Fibroblast of skin of abdomen (primary cell): ENCODE measurements around the gene NSMCE1.

ENCODE experiments used
- DNase-seq: peaks from one replicate; pipeline ENCODE4 v3.0.0-alpha.2; 2013

Gene NSMCE1

DNA sequence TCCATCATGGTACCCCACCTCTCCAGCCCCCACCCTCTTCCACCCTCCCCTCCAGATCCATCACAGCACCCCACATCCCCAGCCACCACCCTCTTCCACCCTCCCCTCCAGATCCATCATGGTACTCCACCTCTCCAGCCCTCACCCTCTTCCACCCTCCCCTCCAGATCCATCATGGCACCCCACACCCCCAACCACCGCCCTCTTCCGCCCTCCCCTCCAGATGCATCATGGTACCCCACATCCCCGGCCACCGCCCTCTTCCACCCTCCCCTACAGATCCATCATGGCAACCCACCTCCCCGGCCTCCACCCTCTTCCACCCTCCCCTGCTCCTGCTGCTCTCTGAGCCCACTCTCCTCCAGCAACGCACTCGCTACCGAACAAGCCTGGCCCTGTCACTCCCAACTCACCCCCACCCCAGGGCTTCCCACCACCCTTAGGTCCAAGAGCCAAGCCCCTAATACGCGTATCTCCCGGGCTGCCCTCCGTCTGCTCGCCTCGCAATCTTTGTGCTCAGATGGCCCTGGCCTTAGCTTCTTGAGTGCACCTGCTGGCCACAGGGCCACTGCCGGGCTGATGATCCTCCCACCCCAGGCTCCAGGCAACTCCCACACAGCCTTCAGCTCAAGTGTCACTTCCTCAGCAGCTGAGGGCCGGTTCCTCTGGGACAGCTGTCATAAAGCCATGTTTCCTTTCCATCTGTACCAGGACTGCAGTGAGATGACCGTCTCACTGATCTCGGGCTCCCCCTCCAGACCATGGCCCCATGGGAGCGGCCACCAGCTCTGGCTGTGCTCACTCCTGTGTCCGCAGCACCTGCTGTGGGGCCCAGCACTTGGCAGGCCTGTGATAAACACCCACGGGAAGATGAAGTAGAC, 39.7 kb downstream of the NSMCE1 start:
- DNase-seq: no peak

DNA sequence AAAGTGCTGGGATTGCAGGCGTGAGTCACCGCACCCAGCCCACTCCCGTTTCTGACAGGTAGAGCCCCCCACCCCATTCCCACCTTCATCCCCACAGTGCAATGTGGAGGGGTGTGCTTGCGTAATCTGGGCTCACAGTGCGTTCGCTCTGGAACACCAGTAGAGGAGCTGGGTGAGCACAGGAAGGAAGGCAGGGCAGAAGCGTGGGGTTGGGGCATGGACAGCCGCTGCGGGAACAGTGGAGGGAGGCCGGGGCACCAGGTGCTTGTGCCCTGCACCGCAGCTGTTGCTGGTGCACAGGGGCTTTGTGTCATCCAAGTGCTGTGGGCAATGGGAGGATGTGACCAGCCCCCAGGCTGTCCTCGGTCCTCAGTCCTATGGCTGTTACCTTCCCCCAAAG, 40.5 kb downstream of the NSMCE1 start:
- DNase-seq: no peak

DNA sequence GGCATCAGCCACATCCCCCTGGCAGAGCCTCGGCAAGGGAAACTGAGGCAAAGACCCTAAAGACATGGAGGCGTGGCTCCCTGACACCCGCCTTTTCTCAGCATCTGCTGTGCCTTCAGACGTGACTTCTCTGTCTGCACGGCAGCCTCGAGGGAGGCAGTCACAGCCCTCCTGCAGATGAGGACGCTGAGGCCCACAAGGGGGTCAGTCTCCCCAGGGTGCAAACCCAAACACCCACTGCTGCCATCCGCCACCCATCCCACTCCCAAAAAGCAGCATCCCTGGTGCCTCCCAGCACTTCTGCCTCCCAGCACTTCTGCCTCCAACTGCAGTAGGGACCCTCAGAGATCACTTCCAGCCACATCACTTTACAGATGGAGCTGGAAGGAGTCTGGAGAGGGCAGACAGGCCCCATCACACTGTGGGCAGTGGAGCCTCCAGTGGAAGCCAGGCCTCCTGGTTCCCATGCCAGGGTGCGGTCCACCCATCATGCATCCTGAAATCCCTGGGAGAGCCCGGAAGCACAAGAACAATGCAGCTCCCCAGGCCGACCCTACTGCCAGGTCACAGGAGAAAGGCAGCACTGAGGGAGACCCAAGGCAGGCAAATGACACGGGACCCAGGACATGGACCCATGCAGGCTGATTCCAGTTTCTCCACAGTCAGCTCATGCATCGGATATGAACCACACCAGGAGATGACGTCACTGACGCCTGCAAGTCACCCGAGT, 41.4 kb downstream of the NSMCE1 start:
- no peak for DNase-seq

DNA sequence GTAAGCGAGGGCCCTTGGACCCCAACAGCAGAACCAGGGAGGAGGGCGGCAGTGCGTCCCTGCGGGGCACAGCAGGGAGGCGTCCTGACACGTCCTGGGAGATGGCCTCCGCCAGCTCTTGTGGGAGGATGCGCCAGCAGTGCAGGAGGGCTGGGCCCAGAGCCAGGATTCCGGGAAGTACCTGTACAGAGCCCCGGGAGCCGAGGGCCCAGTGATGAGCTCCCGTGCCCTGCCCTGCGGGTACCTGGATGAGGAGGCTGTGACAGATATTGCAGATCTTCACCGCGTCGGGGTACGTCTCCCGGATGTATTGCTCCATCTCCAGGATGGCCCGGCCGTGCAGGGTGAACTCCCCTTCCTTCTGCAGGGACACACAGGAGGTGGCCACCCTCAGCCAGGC, 42.1 kb downstream of the NSMCE1 start:
- DNase-seq: no peak

DNA sequence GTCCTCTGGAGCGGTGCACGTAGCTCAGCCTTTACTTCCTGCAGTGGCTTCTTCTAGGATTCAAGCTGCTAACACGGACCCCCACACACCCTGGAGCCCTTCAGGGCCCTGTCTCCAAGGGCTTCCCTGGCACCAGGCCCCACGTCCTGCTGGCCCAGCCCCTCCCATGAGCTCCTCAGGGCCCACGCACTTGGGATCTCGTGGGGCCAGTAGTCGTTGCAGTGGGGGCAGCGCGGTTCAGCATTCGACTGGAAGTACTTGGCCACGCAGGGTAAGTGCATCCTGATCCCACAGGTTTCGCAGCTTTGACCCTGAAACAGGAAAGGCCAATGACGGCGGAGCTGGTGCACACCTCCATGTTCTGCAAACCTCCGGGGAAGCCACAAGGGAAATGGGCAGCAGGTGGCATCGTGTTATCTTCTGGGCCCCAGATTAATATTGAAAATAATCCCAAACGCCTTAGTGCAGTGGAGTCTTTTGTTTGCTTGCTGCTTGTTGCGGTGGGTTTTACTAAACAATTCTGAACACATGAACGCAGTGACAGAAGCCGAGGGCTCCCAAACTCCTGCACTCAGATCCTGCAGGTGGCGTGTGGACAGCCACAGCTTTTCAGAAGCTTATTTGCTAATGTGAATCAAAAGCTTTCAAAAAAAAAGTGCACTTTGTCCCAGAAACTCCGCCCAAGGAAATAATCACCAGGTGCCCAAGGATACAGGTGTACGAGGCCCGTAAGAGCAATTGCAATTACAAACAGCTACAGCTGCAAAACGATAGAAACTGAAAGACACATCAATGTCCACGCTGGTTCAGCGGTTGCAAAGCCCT, 42.8 kb downstream of the NSMCE1 start:
- no peak for DNase-seq

DNA sequence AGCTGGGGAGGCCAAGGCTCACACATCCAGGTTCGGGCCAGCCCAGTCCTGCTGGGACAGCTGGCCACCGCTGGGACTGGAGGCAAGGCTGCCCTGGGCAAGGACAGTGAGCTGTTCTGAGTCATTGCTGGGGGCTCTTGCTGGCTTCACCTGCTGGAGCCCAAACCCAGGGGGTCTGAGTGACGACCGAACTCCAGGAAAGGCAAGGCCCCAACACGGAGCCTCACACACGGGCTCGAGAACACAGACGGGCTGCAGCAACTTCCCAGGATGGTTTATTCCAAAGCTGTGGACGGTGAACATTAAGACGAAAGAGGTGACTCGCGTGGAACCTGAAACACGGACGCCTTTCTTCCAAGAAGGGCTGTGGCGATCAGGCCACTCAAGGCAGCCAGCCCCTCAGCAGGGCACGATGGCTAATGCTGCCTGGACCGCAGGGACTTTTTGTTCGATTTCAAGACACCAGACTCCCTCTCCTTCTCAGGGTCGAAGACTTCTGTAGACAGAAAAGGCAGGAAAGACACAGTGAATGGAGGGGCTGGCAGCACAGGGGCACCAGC, 43.8 kb downstream of the NSMCE1 start:
- DNase-seq: no peak

DNA sequence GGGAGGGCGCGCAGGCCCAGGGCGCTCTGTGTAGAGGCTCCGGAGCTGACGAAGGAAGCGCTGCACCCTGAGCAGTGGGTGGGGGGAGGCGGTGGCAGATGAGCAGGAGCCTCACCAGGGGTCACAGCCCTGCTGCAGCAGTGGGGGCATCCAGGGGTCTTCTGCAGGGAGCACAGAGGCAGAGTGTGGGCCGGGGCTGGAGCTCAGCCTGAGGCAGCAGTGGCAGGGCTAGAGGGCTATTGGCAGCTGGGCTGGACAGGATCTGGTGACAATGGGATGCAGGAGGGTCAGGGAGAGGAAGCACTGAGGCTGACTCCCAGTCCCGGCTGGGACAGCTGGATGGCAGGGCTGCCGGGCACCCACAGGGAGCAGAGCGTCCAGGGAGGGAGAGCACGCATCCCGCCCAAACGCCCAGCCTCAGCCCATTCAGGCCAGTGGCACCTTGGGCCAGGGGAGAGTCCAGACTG, 44.3 kb downstream of the NSMCE1 start:
- no peak for DNase-seq

DNA sequence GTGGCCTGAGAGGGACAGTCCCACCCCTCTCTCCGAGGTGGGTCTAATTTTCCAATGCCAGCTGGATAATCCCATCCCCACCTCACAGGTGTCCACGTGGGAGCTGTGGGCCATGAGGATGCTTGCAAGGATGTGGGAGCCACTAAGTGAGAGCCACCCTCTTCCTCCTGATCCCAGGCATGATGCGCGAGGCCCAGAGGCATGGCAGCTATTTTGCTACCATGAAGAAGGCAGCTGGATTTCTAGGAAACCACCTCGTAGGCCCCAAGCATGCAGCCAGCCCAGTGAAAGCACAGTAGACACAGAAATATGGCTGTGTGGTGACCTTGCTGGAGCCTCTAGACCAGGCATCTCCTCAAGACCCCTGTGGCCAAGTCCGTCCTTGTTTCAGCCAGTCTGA, 44.9 kb downstream of the NSMCE1 start:
- no peak for DNase-seq

DNA sequence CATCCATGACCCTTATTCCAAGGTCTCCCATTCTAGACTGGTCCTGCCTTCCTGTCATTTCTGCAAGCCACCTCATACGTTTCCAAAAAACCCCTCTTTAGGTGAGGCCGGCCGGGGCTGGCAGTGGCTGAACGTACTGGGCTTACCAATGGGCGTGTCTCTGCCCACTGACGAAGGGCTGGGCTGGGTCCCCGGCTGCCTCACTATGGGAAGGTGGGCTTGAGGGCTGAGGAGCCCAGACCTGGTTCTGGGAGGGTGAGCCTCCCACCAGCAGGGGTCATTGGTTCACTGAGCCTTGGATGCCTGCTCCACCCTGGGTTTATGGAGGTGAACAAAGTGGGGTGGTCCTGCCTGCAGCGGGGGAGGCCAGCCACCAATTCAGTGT, 45.4 kb downstream of the NSMCE1 start:
- DNase-seq: no peak

DNA sequence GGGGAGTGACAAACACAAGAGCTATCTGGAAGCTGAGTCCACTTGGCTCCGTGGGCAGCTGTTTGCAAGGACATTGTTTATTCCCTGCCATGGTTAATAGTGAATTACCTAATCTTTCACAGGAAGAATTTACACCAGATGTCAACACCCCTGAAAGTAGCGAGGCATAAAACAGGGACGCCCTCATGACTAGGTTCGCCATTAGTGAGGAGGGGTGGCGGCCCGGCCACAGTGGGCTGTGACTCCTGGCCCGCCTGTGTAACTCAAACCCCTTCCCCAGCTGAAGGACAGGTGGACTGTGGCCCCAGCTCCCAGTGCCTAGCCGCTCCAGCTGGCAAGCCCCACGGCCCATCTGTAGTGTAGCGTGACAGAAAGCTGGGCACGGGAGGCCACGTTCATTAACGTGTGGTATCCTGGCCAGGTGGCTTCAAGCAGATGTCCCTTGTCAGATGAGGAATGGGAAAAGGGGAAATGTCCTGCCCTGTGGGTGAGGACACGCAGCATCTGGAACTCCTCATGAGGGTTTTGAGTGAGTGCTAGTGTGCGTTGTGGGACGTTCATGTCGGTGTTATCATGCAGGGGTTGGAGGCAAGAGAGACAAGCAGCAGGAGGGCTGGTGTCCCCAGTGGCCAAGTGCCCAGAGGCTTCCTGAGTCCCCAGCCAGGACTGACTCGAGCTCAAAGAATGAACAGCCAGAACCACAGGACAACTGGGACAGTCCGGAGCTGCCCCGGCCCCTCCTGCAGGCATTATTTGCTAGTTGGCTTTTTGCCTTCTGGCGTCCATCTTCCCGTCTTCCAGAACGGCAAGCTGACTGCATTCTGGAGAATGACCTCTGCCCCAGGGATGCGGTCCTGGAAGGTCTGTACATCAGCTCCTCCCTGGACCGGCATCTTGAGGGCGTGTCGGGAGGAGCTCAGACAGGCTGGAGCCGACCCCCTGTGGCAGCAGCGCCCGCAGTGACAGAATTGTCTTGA, 46.0 kb downstream of the NSMCE1 start:
- DNase-seq: peak; percentile 42

DNA sequence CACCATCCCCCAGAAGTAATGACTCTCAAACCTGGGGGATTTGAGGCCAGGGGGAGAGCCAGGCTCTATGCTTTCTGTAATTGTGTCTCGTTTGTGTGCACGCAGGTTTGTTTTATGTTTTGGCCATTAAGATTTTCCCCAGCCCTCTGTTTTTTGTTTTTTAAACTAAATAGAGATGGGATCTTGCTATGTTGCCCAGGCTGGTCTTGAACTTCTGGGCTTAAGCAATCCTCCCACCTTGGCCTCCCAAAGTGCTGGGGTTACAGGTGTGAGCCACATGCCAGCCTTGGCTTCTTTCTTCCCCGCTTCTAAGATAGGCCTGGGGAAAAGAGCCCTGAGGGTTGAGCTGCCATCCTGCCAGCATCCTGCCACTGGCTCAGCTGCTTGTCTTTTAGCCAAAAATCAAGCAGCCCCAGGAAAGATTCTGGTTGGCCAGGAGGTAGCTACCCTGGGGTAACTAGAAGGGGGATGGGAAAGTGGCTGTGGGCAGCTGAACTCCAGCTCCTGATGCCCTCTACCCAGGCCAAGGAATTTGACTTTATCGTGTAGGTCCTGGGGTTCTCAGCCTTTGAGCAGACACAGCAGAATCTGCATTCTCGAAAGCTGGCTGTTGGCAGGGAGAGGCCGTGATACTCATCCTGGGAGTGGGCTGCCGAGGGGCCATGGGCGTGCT, 46.9 kb downstream of the NSMCE1 start:
- DNase-seq: no peak

DNA sequence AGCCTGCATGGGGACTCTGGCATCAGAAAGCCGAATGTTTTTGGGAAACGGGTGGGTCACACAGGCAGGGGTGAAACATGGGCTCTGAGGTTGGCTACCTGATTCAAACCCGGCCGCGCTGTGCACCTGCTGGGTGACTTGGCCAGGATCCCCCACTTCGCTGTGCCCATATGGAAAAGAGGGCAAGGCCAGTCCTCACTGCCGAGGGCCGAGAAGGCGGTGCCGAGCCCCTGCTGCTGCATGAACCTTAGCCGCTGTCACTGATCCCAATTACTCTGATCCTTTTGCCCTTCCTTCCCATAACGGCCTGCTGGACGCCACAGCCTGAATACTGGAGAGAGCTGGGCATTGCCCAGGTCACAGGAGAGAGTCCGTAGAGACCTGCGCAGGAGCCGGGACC, 47.6 kb downstream of the NSMCE1 start:
- no peak for DNase-seq

DNA sequence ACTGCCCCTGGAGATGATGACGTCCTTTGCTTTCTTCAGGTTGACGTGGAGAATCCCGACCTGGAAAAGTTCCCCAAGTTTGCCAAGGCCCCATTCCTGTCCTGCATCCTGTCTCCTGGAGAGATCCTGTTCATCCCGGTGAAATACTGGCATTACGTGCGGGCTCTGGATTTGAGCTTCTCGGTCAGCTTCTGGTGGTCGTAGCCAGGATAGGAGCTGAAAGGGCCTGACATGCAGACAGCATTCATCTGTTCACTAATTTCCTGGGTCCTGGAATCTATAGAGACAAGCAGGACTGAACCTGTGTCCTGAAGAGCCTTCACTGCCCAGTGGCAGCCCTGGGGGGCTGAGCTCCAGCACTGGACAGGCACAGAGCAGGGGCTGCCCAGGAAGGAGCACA, 48.0 kb downstream of the NSMCE1 start:
- no peak for DNase-seq

DNA sequence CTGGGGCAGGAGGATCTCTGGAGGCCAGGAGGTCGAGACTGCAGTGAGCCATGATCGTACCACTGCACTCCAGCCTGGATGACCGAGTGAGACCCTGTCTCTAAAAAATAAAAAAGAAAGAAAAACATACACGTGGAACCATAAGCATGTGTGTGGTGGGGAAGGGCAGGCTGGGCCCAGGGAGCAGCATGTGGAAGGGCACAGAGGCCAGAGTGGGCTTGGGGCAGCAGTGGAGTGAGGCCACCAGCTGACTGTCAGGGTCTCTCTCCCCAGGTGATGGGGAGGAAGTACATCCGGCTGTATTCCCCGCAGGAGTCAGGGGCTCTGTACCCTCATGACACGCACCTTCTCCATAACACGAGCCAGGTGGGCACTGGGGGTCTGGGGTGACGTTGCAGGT, 48.5 kb downstream of the NSMCE1 start:
- no peak for DNase-seq

DNA sequence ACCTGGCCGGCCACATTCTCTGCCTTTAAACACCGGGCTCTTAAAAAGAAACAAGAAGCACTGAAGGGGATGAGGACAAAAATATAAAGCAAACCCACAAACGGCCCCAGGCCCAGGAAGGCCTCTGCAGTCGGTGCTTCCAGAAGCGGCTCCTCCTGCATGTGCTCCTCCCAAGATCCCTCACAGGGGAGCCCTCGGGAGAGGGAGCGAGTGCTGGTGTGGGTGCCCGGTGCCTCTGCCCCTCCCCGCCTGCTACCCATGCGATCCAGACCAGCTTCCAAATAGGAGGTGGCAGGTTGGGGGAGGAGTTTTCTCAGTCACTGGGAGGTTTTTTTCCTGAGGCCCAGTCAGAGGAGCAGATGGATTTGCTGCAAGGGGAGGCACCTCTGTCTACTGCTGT, 49.4 kb downstream of the NSMCE1 start:
- no peak for DNase-seq

DNA sequence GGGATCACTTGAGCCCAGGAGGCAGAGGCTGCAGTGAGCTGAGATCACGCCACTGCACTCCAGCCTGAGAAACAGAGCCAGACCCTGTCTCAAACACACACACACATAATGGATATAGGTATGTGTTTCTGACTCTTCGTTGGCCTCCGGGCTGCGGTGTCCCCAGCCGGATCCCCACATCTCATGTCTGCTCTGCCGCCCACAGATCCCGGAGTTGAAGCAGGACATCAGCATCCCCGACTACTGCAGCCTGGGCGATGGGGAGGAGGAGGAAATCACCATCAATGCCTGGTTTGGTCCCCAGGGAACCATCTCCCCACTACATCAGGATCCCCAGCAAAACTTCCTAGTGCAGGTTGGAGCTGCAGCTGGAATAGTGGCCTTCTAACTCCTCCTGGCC, 49.8 kb downstream of the NSMCE1 start:
- no peak for DNase-seq

DNA sequence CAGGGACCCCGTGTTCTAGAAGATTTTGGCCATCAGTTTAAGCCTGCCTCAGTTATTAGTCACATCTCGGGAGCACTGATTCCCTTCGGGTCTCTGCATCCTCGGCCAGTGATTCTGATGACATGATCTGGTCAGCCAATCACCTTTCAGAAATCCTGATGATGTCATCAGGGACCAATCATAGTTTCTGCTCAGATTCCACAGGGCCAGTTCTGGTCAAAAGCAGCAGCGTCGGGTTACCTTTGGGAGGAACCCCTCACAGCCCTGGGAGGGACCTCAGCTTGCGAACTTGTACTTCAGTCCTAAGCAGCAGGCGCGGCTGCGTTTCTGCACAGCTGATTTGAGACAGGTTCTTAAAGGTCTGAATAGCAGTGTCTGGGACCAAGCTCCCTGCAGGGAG, 51.3 kb downstream of the NSMCE1 start:
- DNase-seq: peak; percentile 68

DNA sequence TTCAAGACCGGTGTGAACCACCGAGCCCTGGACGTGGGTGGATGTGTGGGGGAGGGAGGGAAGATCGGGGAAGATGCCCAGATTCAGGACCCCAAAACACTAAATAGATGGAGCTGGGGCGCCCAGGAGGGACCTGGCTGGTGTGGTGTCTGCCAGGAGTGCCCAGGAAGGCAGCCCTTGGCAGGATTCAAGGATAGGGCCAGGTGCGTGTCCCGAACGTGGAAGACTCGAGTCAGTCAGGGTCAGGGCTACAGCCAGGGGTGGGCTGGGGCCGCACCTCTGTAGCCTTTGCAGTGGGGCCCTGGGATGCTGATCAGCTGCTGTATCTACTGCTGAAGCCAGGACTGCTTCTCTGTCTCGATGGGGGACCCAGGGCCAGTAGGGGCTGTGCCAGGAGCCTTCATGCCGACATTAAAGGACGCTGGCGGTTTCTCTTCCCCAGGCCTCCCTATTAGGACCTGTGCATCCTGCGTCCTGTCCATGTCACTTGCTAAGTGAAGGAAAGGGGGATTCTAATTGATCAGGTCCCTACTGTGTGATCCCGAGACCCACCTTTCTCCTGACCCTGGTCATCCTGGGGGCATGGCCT, 52.2 kb downstream of the NSMCE1 start:
- no peak for DNase-seq

DNA sequence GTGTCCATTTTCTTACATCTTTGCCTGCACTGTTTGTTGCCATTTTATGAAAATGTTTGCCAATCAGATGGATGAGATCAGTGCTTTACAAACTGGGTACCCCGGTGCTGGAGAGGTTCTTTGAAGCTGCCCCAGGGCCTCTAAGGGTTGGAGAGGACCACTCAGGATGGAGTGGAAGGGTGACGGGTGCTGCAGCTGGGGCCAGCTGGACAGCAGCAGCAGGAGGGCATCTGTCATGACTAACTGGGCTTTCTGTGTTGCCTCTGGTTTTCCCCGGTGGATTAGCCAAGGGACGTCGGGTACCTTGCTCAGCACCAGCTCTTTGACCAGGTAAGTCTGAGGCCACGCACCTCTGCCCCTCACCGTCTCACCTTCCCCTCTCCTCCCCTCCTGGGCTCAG, 52.9 kb downstream of the NSMCE1 start:
- DNase-seq: no peak
